ENCODE data around the gene HLA-DOA.

Gene HLA-DOA

DNA sequence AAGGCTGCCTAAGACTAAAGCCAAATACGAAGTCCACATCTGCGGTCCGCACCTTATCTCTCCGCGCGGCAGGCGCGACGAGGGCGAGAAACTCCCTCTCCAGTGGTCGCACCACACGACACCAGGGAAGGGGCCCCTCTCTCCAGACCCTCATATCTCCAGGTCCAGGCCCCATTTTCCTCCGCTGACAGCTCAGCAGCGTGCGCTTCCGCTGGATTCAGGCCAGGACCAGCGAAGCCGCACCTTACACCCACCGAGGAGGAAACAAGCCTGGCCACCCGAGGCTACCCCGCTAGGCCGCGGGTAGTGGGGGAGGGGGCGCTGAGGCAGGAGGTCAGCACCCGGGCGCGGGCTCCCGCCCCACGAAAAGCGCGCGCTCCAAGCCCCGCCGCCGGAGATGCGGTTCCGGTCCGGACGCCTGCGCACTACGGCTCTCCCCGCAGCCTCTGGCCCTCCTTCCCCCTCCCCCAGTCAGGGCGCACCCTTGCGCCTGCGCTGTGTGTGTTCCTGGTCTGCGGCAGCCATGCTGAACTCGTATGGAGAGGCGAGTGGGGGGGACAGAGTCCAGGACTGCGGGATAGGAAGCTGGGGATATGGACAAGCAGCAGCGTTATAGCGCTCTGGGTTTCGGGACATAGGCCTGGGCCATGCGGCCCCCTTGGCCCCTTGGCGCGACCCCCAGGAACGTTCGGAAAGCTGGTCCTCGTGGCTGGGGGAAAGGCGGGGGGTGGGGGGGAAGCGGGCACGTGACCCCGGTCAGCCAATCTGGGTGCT lies 41.1 kb downstream of the HLA-DOA start, which contains the start of gene BRD2:
Gene BRD2, plus strand, starts transcription at position 502 of the 774 bp plus-strand sequence. CDS start 4,305 bp downstream, outside the sequence.
- Histone ChIP-seq H3K27me3 (ENCODE audit: insufficient read depth, low read depth) (no peaks in the 10 kb centered on the region), H4K20me1 (ENCODE audit: insufficient read depth) (peaks cover 7% of the 10 kb centered on the region), H3K36me3 (ENCODE audit: insufficient read depth) (no peaks in the 10 kb centered on the region; the same call in 1 of the 2 replicates), H3K79me2 (ENCODE audit: insufficient read depth, low read depth) (peaks cover 43% of the 10 kb centered on the region), H3K4me2 (peak within 1 kb of the TSS; percentile 70), H2AFZ (ENCODE audit: low read depth) (peak within 1 kb of the TSS; percentile 47), H3K9ac (peak within 1 kb of the TSS; percentile 100), H3K4me3 (IDR thresholded peaks at IDR 0.05; ENCODE audit: insufficient read depth, low read depth, low read length) (no peak within 1 kb of the TSS), H3K4me1 (ENCODE audit: low read depth, poor library complexity, severe bottlenecking) (peaks cover 20% of the 10 kb centered on the region), H3K27ac (peak within 1 kb of the TSS; percentile 100)
- TF ChIP-seq, protein P1, sequence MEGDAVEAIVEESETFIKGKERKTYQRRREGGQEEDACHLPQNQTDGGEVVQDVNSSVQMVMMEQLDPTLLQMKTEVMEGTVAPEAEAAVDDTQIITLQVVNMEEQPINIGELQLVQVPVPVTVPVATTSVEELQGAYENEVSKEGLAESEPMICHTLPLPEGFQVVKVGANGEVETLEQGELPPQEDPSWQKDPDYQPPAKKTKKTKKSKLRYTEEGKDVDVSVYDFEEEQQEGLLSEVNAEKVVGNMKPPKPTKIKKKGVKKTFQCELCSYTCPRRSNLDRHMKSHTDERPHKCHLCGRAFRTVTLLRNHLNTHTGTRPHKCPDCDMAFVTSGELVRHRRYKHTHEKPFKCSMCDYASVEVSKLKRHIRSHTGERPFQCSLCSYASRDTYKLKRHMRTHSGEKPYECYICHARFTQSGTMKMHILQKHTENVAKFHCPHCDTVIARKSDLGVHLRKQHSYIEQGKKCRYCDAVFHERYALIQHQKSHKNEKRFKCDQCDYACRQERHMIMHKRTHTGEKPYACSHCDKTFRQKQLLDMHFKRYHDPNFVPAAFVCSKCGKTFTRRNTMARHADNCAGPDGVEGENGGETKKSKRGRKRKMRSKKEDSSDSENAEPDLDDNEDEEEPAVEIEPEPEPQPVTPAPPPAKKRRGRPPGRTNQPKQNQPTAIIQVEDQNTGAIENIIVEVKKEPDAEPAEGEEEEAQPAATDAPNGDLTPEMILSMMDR (conservative IDR thresholded peaks at IDR 0.05; ENCODE audit: low read depth, low read length), result no peak

DNA sequence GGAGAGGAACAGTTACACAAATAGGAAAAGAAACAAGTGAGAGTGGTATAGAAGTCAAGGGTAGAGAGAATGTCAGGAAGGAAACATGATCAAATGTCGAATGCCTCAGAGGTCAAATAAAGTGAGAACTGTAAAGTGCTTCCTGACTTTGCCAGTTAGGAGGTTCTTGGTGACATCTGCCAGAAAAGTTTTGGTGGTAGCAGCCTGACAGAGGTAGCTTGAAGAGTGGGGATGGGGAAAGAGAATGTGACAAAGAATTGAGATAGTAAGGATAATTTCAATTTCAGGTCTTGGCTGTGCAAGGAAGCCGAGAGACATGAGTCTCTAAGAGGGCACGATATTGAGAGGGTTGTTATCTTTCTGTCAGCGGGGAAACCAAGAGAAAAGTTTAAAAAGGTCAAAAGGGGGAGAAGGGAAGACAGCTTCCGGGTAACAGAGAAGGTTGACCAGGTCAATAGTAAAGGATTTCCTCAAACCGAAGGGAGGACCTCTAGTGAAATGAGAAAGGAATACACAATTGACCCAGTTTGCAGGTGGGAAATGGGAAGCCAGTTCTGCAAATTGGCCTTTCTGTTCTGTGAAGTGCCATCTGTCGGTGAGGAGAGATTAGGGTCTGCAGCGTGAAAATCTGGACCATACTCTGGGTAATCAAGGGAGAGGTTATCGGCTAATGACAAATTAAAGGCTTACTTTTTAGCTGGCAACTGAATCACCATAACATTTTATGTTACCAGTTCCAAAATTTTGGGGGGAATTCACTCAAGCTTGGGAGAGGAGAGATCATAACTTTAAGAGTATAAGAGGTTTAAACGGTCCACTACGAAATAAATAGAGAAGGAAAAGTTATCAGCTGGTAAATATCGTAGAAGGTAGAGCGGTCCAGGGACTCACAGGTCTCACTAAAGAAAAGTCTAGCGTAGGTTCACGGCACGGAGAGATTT lies 42.0 kb downstream of the HLA-DOA start:
- Histone ChIP-seq H2AFZ (ENCODE audit: low read depth) (peak overlapping the region; percentile 47), H3K4me1 (ENCODE audit: low read depth, poor library complexity, severe bottlenecking) (peaks cover 22% of the 10 kb centered on the region), H3K79me2 (ENCODE audit: insufficient read depth, low read depth) (peaks cover 35% of the 10 kb centered on the region), H4K20me1 (ENCODE audit: insufficient read depth) (no peaks in the 10 kb centered on the region), H3K4me3 (IDR thresholded peaks at IDR 0.05; ENCODE audit: insufficient read depth, low read depth, low read length) (no peak overlapping the region), H3K36me3 (ENCODE audit: insufficient read depth) (no peaks in the 10 kb centered on the region), H3K4me2 (peak overlapping the region; percentile 63), H3K27me3 (ENCODE audit: insufficient read depth, low read depth) (no peaks in the 10 kb centered on the region), H3K27ac (peak overlapping the region; percentile 100), H3K9ac (peak overlapping the region; percentile 100)
- TF ChIP-seq, protein P1 (conservative IDR thresholded peaks at IDR 0.05; ENCODE audit: low read depth, low read length), result peak; percentile 55

DNA sequence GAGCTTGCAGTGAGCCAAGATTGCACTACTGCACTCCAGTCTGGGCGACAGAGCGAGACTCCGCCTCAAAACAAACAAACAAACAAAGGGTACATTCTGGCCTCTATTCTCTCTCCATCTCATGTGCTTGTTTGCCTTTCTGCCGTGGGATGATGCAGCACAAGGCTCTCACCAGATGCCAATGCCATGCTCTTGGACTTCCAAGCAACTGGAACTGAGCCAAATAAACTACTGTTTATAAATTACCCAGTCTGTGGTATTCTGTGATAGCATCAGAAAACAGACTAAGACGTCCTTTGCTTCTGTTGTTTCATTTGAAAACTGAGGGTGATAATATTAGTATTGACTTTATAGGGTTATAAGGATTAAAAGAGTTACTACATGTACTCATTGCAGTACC lies 44.6 kb downstream of the HLA-DOA start:
- Histone ChIP-seq H3K27ac (no peak overlapping the region), H3K79me2 (ENCODE audit: insufficient read depth, low read depth) (peaks cover 18% of the 10 kb centered on the region; the same call in 1 of the 2 replicates)

DNA sequence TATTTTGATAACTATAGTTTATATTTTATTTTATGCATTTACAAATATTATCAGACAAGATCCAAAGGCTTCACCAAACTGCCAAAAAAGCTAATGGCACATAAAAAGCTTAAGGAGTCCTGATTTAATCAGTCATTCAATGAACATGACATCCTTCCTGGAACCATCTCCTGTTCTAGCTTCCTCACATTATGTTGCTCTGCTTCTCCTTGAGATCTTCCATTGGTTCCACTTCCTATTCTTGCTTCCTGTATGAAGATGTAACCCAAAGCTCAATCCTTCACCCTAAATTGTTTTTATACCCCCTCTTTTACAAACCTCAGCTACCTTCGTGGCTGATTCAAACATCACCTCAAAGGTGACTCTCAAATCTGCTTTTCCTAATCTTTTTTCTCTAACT lies 45.5 kb downstream of the HLA-DOA start:
- peaks cover 23% of the 10 kb centered on the region for H3K4me1 ChIP-seq (ENCODE audit: low read depth, poor library complexity, severe bottlenecking)
- H3K36me3 ChIP-seq (ENCODE audit: insufficient read depth), result no peaks in the 10 kb centered on the region
- no peak overlapping the region for H3K4me2 ChIP-seq
- H3K27ac ChIP-seq, result no peak overlapping the region
- no peaks in the 10 kb centered on the region for H3K27me3 ChIP-seq (ENCODE audit: insufficient read depth, low read depth)
- H3K4me3 ChIP-seq (IDR thresholded peaks at IDR 0.05; ENCODE audit: insufficient read depth, low read depth, low read length), result no peak overlapping the region
- no peaks in the 10 kb centered on the region for H4K20me1 ChIP-seq (ENCODE audit: insufficient read depth)
- H2AFZ ChIP-seq (ENCODE audit: low read depth), result no peak overlapping the region
- H3K9ac ChIP-seq, result no peak overlapping the region
- peaks cover 9% of the 10 kb centered on the region; the same call in 1 of the 2 replicates for H3K79me2 ChIP-seq (ENCODE audit: insufficient read depth, low read depth)
- TF ChIP-seq, protein P1 (conservative IDR thresholded peaks at IDR 0.05; ENCODE audit: low read depth, low read length), result no peak

More for the DNA sequence above, 44.6 kb downstream of the HLA-DOA start:
- Histone ChIP-seq H4K20me1 (ENCODE audit: insufficient read depth) (no peaks in the 10 kb centered on the region), H3K4me1 (ENCODE audit: low read depth, poor library complexity, severe bottlenecking) (peaks cover 23% of the 10 kb centered on the region), H3K4me3 (IDR thresholded peaks at IDR 0.05; ENCODE audit: insufficient read depth, low read depth, low read length) (no peak overlapping the region), H3K9ac (no peak overlapping the region), H3K27me3 (ENCODE audit: insufficient read depth, low read depth) (no peaks in the 10 kb centered on the region), H2AFZ (ENCODE audit: low read depth) (no peak overlapping the region), H3K4me2 (no peak overlapping the region), H3K36me3 (ENCODE audit: insufficient read depth) (no peaks in the 10 kb centered on the region)
- TF ChIP-seq, protein P1 (conservative IDR thresholded peaks at IDR 0.05; ENCODE audit: low read depth, low read length), result no peak

All from KMS-11 (cell line).